ENCODE data around the gene BEGAIN. TPM values are rescaled to one million over a fixed set of nuclear protein-coding genes. Genes with fewer than 3 reads are reported as not detected.

BEGAIN gene
- total and polyA plus RNA-seq, 2 donors (not counting 1 experiment from before 2014, with no cell fraction given): under 0.01 to 0.17 TPM

DNA sequence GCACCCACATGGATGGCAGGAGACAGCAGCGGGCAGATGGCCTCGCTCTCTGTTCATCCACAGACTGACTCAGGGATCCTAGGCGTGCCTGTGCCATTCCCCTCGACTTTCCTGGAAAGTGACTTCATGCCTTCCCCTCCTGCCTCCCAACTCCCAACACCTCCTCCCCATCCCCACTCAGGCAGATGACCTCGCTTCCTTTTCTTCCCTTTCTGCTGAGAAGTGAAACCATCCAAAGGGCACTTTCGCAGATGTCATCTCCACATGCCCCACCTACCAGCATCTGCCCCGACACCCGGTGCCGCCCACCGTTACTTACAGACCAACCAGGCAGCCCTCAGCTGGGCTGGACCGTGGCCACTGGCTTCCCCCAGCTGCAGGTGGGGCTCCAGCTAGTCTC, 29.6 kb downstream of the BEGAIN start:
- Histone ChIP-seq H3K9ac (ENCODE audit: insufficient read depth, low read length) (no peak overlapping the region), H3K79me2 (ENCODE audit: control insufficient read depth, insufficient read depth, low read length) (no peaks in the 10 kb centered on the region), H3K27me3 (ENCODE audit: control insufficient read depth, insufficient read depth, low read length) (no peaks in the 10 kb centered on the region), H4K20me1 (ENCODE audit: control insufficient read depth, extremely low read depth, insufficient read depth, low read length) (no peaks in the 10 kb centered on the region), H2AFZ (ENCODE audit: low read length) (no peak overlapping the region), H3K36me3 (ENCODE audit: control insufficient read depth, insufficient read depth, low read length) (no peaks in the 10 kb centered on the region), H3K4me2 (ENCODE audit: extremely low read depth, insufficient read depth, low read length) (no peak overlapping the region), H3K27ac (ENCODE audit: insufficient read depth, low read length) (no peak overlapping the region), H3K4me1 (ENCODE audit: control insufficient read depth, extremely low read depth, insufficient read depth, low read length) (no peaks in the 10 kb centered on the region), H3K9me3 (ENCODE audit: control insufficient read depth, insufficient read depth, low read depth, low read length) (no peaks in the 10 kb centered on the region), H3K4me3 (replicated peaks in 1 of 4; ENCODE audit: control extremely low read depth in 1 of 4, insufficient read depth in 1 of 4, low read depth in 3 of 4, low read length in 4 of 4) (no peak overlapping the region)
- peak in 1 of 2 donors; percentile 56 for DNase-seq (ENCODE audit: low read depth in 2 of 2)
- no peak for TF ChIP-seq EZH2 (IDR thresholded peaks at IDR 0.05; ENCODE audit: low read length, missing control alignments)
- TF ChIP-seq, protein P1, sequence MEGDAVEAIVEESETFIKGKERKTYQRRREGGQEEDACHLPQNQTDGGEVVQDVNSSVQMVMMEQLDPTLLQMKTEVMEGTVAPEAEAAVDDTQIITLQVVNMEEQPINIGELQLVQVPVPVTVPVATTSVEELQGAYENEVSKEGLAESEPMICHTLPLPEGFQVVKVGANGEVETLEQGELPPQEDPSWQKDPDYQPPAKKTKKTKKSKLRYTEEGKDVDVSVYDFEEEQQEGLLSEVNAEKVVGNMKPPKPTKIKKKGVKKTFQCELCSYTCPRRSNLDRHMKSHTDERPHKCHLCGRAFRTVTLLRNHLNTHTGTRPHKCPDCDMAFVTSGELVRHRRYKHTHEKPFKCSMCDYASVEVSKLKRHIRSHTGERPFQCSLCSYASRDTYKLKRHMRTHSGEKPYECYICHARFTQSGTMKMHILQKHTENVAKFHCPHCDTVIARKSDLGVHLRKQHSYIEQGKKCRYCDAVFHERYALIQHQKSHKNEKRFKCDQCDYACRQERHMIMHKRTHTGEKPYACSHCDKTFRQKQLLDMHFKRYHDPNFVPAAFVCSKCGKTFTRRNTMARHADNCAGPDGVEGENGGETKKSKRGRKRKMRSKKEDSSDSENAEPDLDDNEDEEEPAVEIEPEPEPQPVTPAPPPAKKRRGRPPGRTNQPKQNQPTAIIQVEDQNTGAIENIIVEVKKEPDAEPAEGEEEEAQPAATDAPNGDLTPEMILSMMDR (conservative IDR thresholded peaks at IDR 0.05 in 1 of 2, IDR thresholded peaks at IDR 0.05 in 1 of 2; ENCODE audit: low read depth in 1 of 2, low read length in 2 of 2): no peak

DNA sequence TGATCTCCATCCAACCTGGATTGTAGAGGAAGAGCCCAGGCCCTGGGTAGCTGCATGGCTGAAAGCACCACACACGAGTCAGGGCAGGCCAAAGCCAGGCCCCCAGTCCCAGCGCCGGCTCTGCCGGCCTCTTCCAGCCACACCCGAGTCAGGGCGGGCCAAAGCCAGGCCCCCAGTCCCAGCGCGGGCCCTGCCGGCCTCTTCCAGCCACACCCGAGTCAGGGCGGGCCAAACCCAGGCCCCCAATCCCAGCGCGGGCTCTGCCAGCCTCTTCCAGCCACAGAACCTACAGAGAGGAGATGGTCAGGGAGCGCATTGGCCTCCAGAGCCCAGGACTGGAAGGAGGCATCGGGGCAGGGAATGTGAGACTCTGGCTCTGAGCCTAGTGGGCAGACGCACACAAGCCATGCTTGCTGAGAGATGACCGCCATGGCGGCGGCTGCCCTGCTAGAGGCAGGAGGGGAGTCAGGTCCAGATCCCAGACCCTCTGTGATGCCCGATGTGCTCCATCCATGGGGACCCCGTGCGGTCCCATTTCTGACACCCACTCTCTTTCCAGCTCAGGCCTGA, 30.2 kb downstream of the BEGAIN start:
- no peak overlapping the region for H3K27ac ChIP-seq (ENCODE audit: insufficient read depth, low read length)
- H3K4me1 ChIP-seq (ENCODE audit: control insufficient read depth, extremely low read depth, insufficient read depth, low read length): no peaks in the 10 kb centered on the region
- no peak overlapping the region for H3K4me2 ChIP-seq (ENCODE audit: extremely low read depth, insufficient read depth, low read length)

DNA sequence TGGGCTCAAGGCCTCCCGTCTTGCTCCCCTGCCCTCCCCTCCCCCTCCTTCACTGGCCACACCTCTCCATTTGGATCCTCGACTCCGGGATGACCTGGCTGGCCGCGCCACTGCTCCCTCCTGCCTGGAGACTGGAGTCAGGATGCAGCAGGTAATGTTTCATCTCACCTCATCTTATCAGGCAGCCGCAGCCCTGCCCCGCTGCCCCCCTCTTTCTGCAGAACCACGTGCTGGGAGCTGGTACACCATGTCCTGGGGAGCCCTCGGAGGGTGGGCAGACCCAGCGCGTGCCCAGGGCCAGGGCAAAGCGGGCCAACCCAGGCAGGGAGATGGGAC, 31.1 kb downstream of the BEGAIN start:
- Histone ChIP-seq H3K9ac (ENCODE audit: insufficient read depth, low read length) (no peak overlapping the region), H4K20me1 (ENCODE audit: control insufficient read depth, extremely low read depth, insufficient read depth, low read length) (no peaks in the 10 kb centered on the region), H3K4me2 (ENCODE audit: extremely low read depth, insufficient read depth, low read length) (no peak overlapping the region), H3K4me3 (replicated peaks in 1 of 4; ENCODE audit: control extremely low read depth in 1 of 4, insufficient read depth in 1 of 4, low read depth in 3 of 4, low read length in 4 of 4) (no peak overlapping the region), H3K9me3 (ENCODE audit: control insufficient read depth, insufficient read depth, low read depth, low read length) (no peaks in the 10 kb centered on the region), H3K4me1 (ENCODE audit: control insufficient read depth, extremely low read depth, insufficient read depth, low read length) (no peaks in the 10 kb centered on the region), H3K79me2 (ENCODE audit: control insufficient read depth, insufficient read depth, low read length) (no peaks in the 10 kb centered on the region), H3K27me3 (ENCODE audit: control insufficient read depth, insufficient read depth, low read length) (no peaks in the 10 kb centered on the region), H2AFZ (ENCODE audit: low read length) (no peak overlapping the region), H3K36me3 (ENCODE audit: control insufficient read depth, insufficient read depth, low read length) (no peaks in the 10 kb centered on the region), H3K27ac (ENCODE audit: insufficient read depth, low read length) (no peak overlapping the region)
- no peak for TF ChIP-seq EZH2 (IDR thresholded peaks at IDR 0.05; ENCODE audit: low read length, missing control alignments)
- TF ChIP-seq, protein P1 (conservative IDR thresholded peaks at IDR 0.05 in 1 of 2, IDR thresholded peaks at IDR 0.05 in 1 of 2; ENCODE audit: low read depth in 1 of 2, low read length in 2 of 2): no peak
- DNase-seq (ENCODE audit: low read depth in 2 of 2): no peak

More for the DNA sequence above, 30.2 kb downstream of the BEGAIN start:
- DNase-seq (ENCODE audit: low read depth in 2 of 2): no peak
- Histone ChIP-seq H2AFZ (ENCODE audit: low read length) (no peak overlapping the region), H3K9me3 (ENCODE audit: control insufficient read depth, insufficient read depth, low read depth, low read length) (no peaks in the 10 kb centered on the region), H3K4me3 (replicated peaks in 1 of 4; ENCODE audit: control extremely low read depth in 1 of 4, insufficient read depth in 1 of 4, low read depth in 3 of 4, low read length in 4 of 4) (no peak overlapping the region), H3K79me2 (ENCODE audit: control insufficient read depth, insufficient read depth, low read length) (no peaks in the 10 kb centered on the region), H3K9ac (ENCODE audit: insufficient read depth, low read length) (no peak overlapping the region), H3K36me3 (ENCODE audit: control insufficient read depth, insufficient read depth, low read length) (no peaks in the 10 kb centered on the region), H3K27me3 (ENCODE audit: control insufficient read depth, insufficient read depth, low read length) (no peaks in the 10 kb centered on the region), H4K20me1 (ENCODE audit: control insufficient read depth, extremely low read depth, insufficient read depth, low read length) (no peaks in the 10 kb centered on the region)
- TF ChIP-seq, protein P1 (conservative IDR thresholded peaks at IDR 0.05 in 1 of 2, IDR thresholded peaks at IDR 0.05 in 1 of 2; ENCODE audit: low read depth in 1 of 2, low read length in 2 of 2): no peak
- TF ChIP-seq EZH2 (IDR thresholded peaks at IDR 0.05; ENCODE audit: low read length, missing control alignments): no peak
